ENCODE data around the gene RNF157.
A peak's percentile ranks its signal among the peaks of the same experiment; 100 is the strongest.

RNF157 gene

GRCh38 chr17:76140661-76141211 lies 99.6 kb downstream of the RNF157 start:
- DNase-seq (ENCODE audit: low read depth in 2 of 2), result no peak

GRCh38 chr17:76139801-76140660 lies 100.3 kb downstream of the RNF157 start:
- DNase-seq (ENCODE audit: low read depth in 2 of 2), result peak in 1 of 2 donors; percentile 31

- DNase-seq (ENCODE audit: low read depth in 2 of 2), result no peak
Measured at GRCh38 chr17:76138896-76139752, 101.2 kb downstream of the RNF157 start.

- DNase-seq (ENCODE audit: low read depth in 2 of 2), result no peak
Measured at GRCh38 chr17:76138234-76138895, 101.9 kb downstream of the RNF157 start.

- no peak for DNase-seq (ENCODE audit: low read depth in 2 of 2)
Measured at GRCh38 chr17:76137351-76138233, 102.7 kb downstream of the RNF157 start.

- DNase-seq (ENCODE audit: low read depth in 2 of 2), result no peak
Measured at GRCh38 chr17:76137001-76137350, 103.3 kb downstream of the RNF157 start.

- no peak for DNase-seq (ENCODE audit: low read depth in 2 of 2)
Measured at GRCh38 chr17:76136276-76137000, 103.9 kb downstream of the RNF157 start.

- DNase-seq (ENCODE audit: low read depth in 2 of 2), result no peak
Measured at GRCh38 chr17:76135810-76136188, 104.5 kb downstream of the RNF157 start.

GRCh38 chr17:76134911-76135809 lies 105.1 kb downstream of the RNF157 start:
- no peak for DNase-seq (ENCODE audit: low read depth in 2 of 2)

GRCh38 chr17:76132574-76133338 lies 107.5 kb downstream of the RNF157 start:
- no peak for DNase-seq (ENCODE audit: low read depth in 2 of 2)

- DNase-seq (ENCODE audit: low read depth in 2 of 2), result no peak
Measured at GRCh38 chr17:76131692-76132573, 108.4 kb downstream of the RNF157 start.

GRCh38 chr17:76131051-76131691 lies 109.1 kb downstream of the RNF157 start:
- no peak for DNase-seq (ENCODE audit: low read depth in 2 of 2)

- no peak for DNase-seq (ENCODE audit: low read depth in 2 of 2)
Measured at GRCh38 chr17:76130473-76130872, 109.8 kb downstream of the RNF157 start.

GRCh38 chr17:76125922-76126321 lies 114.4 kb downstream of the RNF157 start:
- no peak for DNase-seq (ENCODE audit: low read depth in 2 of 2)

GRCh38 chr17:76125391-76125675 lies 115.0 kb downstream of the RNF157 start:
- no peak for DNase-seq (ENCODE audit: low read depth in 2 of 2)

GRCh38 chr17:76124582-76125390 lies 115.5 kb downstream of the RNF157 start:
- no peak for DNase-seq (ENCODE audit: low read depth in 2 of 2)
